Activated gamma-delta T cell (primary cell): ENCODE results near the gene TAGAP.

ENCODE experiments used
- DNase-seq: peaks from one replicate; lab custom pipeline; 2025; lab: John Stamatoyannopoulos, UW
- total RNA-seq, 2 donors: gene quantifications; one replicate each; lab custom pipeline; 2026; lab: John Stamatoyannopoulos, UW

The TAGAP gene
- 159 to 161 reads per million in 2 donors for total RNA-seq

DNA sequence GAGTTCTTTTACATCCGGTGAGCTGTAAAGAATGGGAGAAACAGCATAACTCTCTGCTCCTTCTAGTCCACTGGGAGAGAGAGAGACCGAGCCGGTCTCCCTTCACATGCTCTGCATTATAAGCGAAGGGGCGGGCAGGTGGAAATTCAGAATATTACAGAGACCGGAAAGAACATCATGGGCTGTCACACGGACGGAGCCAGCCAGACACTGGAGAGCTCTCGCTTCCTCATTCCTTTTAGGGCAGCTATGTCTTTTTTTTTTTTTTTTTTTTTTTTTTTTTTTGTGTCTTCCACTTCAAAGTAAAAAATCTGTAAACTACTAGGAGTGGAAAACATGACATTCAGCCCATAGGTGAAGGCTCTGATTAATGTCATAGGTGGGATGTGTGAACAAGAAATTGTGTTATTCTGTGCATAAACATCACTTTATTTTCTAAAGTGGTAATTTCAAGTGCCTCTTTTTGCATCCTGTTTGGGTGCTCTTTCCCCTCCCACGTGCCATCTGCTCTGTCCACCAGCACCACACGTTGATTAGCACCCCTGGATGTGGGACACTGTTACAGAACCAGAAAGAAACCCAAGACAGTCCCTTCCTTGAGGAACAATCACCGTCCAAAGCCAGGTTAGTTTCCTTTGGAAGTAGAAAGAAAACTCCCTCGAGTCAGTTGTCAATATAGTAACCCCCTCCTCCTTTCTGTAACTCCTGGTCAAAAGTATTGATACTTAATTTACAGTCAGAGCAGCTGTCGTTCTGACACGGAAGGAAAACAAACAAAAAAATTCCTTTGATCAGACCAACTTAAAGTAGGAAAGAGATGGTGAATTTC is at the start of gene TAGAP:
Gene TAGAP (minus strand): TSS at position 93 of the 829 bp plus-strand sequence. CDS start 845 bp downstream, outside the sequence.
- DNase-seq: no peak

DNA sequence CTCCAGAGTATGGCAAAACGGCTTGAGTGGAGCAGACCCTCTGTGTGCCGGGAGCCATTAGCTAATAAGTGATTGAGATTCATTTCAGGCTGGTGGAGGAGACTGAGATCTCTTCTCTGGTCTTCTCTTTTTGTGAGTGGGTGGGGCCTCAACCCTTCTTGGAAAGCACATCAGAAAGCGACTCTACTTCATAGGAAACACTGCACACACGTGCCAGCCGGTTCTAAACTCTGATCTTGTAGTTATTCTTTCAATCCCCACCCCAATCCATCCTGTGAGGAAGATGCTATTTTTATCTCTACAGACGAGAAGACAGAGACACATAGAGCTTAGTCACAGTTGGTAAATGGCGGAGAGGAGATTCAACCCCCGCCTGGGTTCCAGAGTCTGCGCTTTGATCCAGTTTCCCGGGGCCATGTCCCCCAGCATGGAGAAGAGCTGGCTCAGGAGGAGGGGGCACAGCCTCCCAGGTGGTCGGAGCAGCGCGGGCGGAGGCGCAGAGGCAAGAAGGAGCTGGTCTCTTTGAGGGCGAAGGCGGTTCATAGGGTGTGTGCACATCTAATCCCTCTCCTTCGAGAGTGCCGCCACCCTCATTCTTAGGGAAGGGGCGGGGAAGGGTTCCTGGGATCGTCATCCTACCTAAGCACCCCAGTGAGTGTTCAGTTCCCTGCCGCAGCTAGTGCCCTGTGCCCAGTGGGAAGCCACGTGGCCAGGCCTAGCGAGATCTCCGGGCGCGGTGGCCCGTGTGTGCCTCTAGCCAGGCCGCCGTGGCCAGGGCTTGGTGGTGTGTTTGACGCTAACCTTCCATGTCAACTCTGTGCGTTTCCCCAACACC is 49.0 kb upstream of the TAGAP start:
- no peak for DNase-seq

DNA sequence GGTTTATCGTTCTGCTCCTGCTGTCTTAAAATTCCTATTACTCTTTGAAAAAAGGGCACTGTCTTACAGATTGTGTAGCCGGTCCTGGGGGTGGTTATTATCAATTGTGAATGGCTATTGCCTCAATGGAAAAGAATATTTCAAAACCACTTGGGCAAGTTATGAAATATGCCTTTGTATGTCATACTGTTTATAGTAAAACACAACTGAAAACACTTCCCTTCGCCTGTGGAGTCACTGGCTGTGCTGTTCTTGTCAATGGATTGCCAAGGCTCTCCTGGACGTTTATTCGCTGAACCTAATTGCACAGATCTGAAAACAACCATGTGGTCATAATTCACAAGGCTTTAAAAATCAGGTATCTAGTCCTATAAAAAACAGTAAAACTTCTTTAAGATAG is 47.8 kb upstream of the TAGAP start:
- DNase-seq: no peak

DNA sequence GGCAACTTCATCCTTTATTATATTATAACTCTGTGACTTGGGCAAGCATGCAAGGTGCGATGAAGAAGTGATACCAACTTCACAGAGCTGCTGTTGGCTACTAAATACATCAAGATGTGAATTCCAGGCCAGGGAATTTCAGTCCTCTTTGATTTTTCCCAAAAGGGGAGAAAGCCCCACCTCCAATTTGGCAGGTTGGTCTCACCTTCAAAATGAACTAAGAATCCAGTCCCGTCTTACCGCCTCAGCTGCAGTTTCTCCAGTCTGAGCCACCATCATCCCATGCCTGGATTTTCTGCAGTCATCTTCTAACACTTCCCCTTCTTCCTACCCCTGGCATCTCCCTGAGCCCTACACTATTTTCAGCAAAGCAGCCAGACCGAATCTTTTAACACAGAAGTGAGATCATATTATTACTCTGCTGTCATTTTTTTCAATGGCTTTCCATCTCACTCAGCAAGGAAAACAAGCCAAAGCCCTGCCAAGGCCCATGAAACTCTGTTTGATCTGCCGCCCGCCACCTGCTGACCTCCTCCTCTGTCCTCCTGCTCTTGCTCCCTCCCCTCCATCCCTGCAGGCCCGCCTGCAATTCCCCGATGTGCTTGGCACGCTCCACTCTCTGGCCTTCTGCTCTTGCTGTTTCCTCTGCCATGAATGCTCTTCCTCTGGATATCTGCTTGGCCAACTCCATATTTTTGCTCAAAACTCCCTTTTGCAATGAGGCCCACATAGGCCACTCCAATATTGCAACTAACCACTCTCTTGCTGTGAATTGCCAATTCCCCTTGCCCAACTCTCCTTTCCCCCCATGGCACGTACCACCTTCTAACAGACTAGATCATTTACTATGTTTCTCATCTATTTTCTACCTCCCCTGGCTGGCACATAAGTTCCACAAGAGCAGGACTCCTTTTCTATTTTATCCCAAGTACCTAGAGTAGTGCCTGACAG is 46.0 kb upstream of the TAGAP start:
- no peak for DNase-seq

- DNase-seq: no peak
Observed at GRCh38 chr6:159089909-159090308, 45.1 kb upstream of the TAGAP start.

GRCh38 chr6:159089443-159089842 is 44.7 kb upstream of the TAGAP start:
- DNase-seq: no peak

- DNase-seq: no peak
Observed at GRCh38 chr6:159086033-159086618, 41.3 kb upstream of the TAGAP start.

GRCh38 chr6:159085396-159085895 is 40.7 kb upstream of the TAGAP start:
- no peak for DNase-seq

DNA sequence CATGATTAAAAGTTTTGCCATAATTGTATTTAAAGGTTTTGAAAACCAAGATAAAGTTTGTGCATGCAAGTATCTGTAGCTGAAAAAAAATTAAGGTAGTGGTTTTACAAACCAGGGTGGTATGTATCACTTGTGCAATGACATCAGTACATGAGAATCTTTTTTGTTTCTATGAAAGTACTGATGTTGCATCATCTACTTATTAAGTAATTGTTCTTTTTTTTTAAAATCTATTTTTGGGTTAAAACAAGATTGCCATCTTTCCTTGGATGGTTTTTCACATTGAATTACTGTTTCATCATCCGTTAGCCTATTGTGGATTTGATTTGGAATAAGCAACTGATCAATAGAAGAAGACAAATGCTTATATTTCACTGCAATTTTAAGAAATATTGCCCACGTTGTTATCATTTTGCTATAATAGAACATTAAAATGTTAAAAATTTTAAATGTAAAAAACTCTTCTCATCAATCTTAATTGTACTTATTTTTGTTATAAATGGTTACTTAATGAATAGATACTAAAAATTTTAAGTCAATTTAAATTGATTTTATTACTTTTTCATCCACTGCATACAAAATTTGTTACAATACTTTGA is 39.8 kb upstream of the TAGAP start:
- no peak for DNase-seq

DNA sequence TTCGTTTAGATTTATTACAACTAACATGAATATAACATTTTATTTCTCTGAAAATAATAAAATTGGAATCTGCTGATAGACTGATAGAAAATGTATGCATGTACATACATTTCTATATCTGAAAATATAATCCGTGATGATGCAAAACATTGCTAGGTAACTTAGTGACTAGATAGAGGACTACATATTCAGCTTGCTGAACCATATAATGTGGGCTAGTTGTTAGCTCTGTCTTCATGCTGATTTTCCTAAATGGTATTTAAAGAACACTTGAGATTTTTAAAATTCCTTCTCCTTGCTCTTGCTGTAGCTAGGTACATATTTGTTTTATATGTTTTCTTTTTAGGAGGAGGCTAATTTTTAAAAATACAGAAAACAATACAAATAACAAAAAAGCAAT is 38.4 kb upstream of the TAGAP start:
- DNase-seq: no peak

GRCh38 chr6:159082039-159082815 is 37.4 kb upstream of the TAGAP start:
- DNase-seq: no peak

DNA sequence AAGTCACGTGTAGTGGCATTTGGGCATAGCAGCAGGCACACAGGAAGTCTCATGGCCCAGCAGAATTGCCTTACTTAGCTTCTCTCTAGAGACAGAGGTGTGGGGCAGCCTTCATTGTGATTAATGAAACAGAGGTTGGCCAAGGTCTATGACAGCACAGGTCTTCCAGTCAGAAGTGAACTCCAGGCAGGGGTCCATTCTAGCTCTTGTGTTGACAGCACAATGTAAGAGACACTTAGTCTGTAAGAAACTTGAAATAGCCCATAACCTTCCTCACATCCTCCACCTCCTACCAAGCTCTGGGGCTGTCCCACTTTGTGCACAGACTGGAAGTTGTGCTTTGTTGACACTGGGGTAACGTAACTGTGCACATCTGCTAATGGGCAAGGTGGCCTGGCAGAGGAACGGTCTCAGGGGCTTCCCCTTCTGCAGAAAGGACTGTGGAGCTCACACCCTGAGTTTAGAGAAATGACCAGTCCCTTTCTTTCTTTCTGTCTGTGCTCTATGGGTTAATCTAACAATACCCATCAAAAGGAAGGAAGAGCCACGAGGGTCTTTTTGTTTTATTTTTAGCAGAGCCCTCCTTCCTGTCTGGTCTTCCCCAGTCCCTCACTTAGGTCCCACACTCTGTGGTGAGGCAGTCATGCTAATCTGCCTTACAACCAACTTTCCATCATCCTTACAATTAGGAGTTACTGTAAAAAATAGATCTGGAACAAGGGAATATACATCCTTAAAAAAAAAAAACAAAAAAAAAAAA is 35.6 kb upstream of the TAGAP start:
- no peak for DNase-seq

DNA sequence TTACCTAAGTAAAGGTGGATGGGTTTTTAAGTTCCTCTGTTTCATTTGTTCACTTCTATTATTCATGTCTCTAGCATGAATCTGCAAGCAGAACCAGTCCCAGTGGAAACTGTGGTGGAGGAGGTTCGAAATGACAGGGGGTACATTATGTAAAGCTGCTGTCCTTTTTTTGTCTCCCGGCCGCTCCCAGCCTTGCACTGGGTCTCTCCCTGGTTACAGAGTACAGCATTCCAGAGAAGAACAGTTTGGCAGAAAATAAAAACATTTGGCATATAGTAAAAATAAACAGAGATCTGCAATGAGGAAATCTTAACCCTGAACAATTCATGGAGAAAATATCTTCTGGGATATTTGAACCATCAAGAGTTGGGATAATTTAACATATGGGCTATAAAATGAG is 34.6 kb upstream of the TAGAP start:
- DNase-seq: no peak

DNA sequence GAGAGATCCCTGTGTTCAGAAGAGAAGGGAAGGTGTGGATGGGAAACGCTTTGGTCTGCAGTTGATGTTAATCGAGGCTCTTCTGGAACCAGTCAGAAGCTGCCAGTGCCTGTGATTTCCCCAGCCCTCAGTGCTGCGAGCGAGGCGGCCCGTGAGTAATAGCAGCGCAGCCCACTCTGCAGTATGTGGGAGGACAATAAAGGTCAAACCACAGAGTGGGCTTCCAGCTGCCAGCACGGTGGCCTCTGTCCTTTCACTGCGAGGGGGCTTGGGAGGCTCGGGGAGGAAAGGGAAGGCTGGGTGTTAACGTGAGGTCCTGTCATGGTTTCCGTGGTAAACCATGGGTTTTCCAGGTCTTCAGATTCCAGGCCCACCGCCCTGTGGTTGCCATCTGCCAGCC is 32.3 kb upstream of the TAGAP start:
- DNase-seq: no peak

DNA sequence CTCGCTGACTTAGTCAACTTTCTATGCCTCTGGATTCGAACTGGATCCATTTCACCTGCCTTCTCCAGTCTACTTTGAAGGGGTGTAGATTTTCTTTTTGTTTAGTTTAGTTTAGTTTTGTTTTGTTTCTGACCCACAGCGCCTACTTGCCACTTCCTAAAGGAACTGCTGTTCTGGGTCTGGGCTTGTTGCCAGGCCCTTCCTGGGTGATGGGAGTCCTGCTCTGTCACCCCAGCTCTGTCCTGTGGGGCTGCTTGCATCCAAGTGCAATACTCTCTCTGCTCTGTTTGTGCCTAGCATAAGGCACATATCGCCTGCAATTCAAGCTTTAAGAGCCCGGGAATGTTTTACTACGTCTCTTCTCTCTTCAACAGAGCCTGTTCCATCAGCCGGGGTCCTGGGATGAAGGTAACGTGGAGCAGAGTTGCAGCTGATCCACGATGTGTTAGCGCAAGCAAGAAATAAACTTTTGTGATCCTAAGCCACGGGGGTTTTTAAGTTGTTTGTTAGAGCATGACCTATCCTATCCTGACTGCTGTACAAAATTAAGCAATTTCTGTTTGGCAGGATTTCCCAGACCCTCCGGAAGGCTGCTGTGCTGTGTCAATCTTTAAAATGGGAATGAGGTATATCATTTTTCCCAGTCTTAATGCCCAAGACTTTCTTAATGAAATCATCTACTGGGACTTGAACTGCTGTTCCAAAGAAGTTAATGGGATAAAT is 30.9 kb upstream of the TAGAP start:
- DNase-seq: no peak

DNA sequence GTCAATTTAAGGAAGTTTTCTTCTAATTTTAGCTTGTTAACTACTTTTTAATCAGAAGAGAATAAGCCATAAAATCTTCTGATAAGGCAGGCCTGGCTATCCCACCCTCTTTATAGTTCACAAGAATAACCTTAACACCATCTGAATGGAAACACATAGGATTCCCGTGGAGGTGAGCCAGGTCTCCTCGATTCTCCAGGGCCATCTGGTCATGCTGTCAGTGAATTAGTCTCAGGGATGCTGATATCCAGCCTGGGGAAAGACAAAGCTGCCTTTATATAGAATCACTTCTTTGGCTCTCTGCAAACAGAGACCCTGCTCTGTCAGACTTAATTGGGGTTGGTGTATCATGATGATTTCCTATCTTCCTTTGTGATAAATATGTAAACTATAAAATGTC is 30.1 kb upstream of the TAGAP start:
- DNase-seq: no peak

DNA sequence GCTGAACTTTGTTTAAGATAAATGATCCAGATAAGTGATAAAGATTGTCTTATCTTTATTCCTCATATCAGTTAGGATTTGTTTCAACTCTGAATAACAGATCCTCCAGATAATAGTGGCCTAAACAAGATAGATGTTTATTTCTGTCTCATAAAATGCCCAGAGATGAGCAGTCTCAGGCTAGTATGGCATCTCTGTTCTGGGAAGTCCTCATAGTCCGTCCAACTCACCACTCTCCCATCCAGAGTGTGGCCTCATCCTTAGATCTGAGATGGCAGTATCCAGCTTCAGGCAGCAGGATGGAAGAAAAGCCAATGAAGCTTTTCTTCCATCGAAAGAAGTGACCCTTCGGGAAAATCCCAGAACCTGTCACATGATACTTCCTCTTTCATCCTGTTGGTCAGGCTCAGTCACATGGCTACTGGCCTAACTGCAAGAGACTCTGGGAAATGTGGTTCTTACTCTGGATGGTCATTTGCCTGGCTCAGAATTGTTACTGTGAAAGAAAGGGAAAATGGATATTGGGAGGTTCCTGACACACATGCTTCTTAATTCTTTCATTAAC is 29.4 kb upstream of the TAGAP start:
- no peak for DNase-seq
